Renal cortical epithelial cell (primary cell): ENCODE data around the gene ZMYND15. TPM values are rescaled to one million over a fixed set of nuclear protein-coding genes. Genes with fewer than 3 reads are reported as not detected.

Experiments used
- DNase-seq: peaks from one replicate; pipeline ENCODE4 v3.0.0-alpha.2; 2011; ENCODE audit warnings: low read depth
- total RNA-seq: library from RNA; depleted of rRNA; stranded (reverse); fragments of >200 nt; gene quantifications from 2 replicates; pipeline ENCODE4 v1.2.3, GENCODE V29; 2014

Gene ZMYND15
- total RNA-seq, 1 donor from 2014 or later: 0.30 TPM

DNA sequence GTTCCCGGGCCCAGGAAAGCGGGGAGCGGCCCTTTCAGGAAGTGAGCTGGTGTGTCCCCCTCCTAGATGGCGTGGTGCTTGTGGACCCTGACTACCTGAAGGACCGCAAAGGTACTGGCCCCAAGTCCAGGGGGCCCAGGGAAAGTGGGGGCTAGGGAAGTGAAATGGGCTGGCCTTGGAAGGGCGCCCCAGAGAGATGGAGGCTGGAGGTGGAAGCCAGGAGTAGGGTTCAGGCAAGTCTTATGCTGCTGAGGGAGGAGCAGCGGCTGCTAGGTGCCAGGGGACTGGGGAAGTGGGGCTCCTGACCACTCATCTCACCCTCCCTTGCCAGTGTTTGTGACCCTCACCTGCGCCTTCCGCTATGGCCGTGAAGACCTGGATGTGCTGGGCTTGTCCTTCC, 23.6 kb upstream of the ZMYND15 start:
- DNase-seq: no peak

DNA sequence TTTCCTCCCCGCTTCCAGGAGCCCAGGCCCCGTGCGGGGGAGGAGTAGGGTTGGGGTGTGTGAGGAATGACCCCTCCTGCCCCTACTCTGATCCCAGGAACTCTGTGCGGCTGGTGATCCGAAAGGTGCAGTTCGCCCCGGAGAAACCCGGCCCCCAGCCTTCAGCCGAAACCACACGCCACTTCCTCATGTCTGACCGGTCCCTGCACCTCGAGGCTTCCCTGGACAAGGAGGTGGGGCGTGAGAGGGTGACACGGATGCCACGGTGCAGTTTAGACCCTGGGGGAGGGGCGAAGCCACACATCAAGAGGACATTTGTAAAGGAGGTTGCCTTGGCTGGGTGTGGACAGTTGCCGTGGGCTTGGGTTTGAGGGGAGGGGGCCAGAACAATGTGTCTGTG, 21.8 kb upstream of the ZMYND15 start:
- DNase-seq: no peak

DNA sequence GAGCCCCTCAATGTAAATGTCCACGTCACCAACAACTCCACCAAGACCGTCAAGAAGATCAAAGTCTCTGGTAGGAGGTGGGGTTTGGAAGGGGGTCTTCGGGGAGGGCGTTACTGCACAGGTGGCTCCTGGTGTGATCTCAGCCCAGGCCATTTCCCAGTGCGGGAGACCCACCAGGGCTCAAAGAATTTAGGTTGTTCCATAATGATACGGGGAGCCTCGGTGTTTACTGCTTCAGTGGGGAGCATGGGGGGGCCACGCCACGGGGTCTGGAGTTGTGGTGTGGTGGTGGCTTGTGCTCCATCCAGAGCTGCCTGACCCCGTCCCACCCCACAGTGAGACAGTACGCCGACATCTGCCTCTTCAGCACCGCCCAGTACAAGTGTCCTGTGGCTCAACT, 21.4 kb upstream of the ZMYND15 start:
- DNase-seq: no peak

- DNase-seq: no peak
Measured at GRCh38 chr17:4719146-4719545, 20.5 kb upstream of the ZMYND15 start.

- peak; percentile 48 for DNase-seq
Measured at GRCh38 chr17:4719684-4720221, 19.9 kb upstream of the ZMYND15 start.

DNA sequence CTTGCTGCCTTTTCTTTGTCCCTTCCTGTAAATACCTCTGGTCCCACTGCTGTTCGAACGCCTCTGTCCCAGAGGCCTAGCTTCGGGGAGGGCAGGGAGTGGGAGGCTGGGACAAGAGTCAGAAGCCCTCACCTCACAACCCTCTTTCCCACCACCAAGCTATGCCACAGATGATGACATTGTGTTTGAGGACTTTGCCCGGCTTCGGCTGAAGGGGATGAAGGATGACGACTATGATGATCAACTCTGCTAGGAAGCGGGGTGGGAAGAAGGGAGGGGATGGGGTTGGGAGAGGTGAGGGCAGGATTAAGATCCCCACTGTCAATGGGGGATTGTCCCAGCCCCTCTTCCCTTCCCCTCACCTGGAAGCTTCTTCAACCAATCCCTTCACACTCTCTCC, 18.8 kb upstream of the ZMYND15 start:
- DNase-seq: no peak

DNA sequence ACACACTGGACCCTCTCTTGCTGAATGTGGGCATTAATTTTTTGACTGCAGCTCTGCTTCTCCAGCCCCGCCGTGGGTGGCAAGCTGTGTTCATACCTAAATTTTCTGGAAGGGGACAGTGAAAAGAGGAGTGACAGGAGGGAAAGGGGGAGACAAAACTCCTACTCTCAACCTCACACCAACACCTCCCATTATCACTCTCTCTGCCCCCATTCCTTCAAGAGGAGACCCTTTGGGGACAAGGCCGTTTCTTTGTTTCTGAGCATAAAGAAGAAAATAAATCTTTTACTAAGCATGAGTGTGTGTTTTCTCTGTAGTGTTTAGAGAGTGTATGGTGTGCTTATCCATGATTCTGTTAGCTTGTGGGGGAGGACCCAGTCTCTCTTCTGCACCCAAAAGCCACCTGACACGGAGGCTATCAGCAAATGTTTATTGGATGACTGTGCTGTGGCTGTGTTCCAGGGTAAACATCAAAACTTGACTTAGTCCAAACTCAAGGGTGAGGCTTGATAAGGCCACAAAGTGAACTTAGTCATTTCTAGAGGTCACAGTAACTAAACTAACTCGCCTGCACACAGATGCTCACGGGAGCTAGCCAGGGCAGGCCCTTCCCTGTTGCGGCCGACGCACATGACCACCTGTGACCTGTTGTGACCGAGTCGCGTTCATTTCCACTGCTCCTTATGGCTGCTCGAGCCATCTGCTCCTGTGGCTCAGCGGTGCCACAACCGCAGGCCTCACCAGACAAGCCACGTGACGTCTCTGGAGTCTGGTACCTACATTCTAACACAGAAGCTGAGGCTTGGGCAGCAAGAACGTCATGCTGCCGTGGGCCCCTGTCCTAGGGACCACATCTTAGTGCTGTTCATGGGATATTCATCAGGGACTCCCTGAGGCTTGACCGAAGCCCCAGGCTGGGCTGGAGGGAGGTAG, 18.2 kb upstream of the ZMYND15 start:
- DNase-seq: peak; percentile 42

DNA sequence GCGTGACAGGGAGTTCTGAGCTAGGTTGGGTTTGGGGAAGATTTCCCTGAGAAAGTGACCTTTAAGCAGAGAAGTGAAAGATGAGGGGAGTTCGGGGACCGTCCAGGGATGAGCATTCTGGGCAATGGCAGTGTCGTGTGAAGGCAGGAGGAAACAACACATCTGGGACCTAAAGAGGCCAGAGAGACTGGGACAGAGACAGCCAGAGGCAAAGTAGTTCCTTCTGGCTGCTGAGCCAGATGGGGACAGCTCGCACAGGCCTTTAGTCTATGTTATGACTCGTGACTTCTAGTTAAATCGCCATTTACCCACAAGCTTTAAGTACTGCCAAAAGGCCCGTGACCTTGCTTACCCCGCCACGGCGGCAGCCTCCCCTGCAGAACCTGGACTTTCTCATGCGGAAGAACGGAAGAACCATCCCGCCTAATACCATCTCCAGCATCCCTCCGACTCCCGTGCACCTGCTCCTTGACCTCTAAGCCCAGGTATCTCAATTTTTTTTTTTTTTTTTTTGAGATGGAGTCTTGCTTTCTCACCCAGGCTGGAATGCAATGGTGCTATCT, 16.9 kb upstream of the ZMYND15 start:
- DNase-seq: no peak

- no peak for DNase-seq
Measured at GRCh38 chr17:4724650-4725049, 15.0 kb upstream of the ZMYND15 start.

GRCh38 chr17:4725646-4726310, 13.9 kb upstream of the ZMYND15 start:
- DNase-seq: no peak

- no peak for DNase-seq
Measured at GRCh38 chr17:4728124-4728523, 11.5 kb upstream of the ZMYND15 start.

DNA sequence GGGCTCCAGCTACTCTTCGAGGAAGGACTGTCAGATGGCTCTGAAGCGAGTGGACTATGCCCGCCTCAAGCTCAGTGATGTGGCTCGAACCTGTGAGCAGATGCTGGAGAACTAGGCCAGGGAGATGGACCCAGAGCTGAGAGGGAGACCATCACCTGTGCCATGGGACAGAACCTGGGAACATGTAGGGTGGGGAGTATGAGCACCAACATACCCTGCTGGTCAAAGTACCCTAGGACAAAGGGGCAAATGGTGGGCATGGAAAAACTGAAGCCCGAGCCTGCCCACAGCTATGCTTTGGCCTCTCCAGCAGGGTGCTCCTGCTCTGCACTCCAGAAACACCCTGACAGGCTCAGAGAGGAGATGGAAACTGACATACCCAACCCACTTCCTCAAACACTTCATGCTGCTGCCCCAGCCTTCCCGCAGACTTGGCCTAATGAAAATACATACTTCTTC, 6.5 kb upstream of the ZMYND15 start:
- DNase-seq: no peak

DNA sequence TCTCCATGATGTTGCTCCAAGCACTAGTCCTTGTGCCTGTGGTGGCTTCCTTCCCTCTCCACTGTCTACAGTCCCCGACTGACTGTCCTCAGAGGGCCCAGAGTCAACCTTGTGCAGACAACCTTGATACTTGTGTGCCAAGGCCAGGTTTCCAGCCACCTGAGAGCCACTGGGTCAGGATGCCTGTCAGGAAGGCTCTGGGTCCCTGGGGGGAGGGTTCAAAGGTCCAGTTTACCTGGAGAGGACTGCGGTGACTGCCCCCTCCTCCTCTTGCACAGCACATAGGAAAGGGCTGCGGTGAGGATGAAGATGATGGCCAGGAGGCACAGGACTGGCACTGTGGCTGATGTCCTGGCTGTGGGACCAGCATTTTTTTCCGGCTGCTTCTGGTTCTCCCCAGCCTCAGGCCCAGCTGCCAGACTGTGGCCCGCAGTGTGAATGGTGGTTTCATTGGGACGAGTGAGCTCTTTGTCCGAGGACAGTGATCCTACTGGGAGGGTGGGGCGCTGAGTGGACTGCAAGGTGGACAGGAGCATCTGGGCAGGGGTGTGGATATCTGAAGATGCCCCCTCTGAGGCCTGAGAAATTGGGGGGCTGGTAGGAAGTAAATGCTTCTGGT, 4.7 kb upstream of the ZMYND15 start:
- no peak for DNase-seq

- DNase-seq: no peak
Measured at GRCh38 chr17:4735876-4736651, 3.6 kb upstream of the ZMYND15 start.

- peak; percentile 51 for DNase-seq
Measured at GRCh38 chr17:4738136-4739121, 1.2 kb upstream of the ZMYND15 start.

DNA sequence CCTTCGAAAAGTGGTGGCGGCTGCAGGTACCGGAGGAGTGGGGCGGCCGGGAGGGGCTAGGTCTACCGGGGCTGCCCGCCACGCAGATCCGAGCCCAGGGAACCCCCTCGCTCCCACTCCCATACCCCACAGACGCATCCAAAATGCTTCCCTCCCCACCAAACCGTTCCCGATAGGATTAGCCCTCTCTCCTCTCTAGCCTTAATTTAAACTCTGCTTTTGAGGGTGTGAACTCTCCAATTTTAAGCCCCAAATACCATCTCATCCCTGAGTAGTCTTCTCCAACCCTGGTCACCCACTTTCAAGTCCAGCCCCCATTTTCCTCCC, 355 bp downstream of the ZMYND15 start:
- DNase-seq: no peak

- no peak for DNase-seq
Measured at GRCh38 chr17:4740584-4740983, 951 bp downstream of the ZMYND15 start.

DNA sequence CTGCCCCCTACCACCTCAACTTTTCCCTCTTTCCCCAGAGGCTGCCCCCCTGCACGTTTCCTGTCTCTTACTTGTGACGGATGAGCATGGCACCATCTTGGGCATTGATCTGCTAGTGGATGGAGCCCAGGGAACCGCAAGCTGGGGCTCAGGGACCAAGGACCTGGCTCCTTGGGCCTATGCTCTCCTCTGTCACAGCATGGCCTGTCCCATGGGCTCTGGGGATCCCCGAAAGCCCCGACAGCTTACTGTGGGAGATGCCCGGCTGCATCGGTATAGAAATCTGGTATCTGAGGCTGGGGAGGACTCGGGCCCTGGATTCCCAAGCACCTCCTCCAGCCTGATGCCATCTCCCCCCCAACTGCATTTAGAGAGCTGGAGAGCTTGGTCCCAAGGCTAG, 1.9 kb downstream of the ZMYND15 start:
- DNase-seq: no peak

- DNase-seq: no peak
Measured at GRCh38 chr17:4742133-4742532, 2.5 kb downstream of the ZMYND15 start.

- no peak for DNase-seq
Measured at GRCh38 chr17:4742629-4743028, 3.0 kb downstream of the ZMYND15 start.
